Stimulated activated CD4-positive, alpha-beta T cell treated with anti-CD3 and anti-CD28 coated beads, Interleukin-2, amount 100 ng/mL, for 24 hours (primary cell): Measurements from ENCODE around the gene DHX34.
"Not testable (repeated sequence)": the region's sequence is repeated elsewhere in the genome, so short reads cannot be mapped to it uniquely, and the experiment has no call there.

Experiments used
- DNase-seq, 2 donors: peaks; one replicate each; pipeline ENCODE4 v3.0.0-alpha.2; 2020

DHX34 gene, protein sequence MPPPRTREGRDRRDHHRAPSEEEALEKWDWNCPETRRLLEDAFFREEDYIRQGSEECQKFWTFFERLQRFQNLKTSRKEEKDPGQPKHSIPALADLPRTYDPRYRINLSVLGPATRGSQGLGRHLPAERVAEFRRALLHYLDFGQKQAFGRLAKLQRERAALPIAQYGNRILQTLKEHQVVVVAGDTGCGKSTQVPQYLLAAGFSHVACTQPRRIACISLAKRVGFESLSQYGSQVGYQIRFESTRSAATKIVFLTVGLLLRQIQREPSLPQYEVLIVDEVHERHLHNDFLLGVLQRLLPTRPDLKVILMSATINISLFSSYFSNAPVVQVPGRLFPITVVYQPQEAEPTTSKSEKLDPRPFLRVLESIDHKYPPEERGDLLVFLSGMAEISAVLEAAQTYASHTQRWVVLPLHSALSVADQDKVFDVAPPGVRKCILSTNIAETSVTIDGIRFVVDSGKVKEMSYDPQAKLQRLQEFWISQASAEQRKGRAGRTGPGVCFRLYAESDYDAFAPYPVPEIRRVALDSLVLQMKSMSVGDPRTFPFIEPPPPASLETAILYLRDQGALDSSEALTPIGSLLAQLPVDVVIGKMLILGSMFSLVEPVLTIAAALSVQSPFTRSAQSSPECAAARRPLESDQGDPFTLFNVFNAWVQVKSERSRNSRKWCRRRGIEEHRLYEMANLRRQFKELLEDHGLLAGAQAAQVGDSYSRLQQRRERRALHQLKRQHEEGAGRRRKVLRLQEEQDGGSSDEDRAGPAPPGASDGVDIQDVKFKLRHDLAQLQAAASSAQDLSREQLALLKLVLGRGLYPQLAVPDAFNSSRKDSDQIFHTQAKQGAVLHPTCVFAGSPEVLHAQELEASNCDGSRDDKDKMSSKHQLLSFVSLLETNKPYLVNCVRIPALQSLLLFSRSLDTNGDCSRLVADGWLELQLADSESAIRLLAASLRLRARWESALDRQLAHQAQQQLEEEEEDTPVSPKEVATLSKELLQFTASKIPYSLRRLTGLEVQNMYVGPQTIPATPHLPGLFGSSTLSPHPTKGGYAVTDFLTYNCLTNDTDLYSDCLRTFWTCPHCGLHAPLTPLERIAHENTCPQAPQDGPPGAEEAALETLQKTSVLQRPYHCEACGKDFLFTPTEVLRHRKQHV

DNA sequence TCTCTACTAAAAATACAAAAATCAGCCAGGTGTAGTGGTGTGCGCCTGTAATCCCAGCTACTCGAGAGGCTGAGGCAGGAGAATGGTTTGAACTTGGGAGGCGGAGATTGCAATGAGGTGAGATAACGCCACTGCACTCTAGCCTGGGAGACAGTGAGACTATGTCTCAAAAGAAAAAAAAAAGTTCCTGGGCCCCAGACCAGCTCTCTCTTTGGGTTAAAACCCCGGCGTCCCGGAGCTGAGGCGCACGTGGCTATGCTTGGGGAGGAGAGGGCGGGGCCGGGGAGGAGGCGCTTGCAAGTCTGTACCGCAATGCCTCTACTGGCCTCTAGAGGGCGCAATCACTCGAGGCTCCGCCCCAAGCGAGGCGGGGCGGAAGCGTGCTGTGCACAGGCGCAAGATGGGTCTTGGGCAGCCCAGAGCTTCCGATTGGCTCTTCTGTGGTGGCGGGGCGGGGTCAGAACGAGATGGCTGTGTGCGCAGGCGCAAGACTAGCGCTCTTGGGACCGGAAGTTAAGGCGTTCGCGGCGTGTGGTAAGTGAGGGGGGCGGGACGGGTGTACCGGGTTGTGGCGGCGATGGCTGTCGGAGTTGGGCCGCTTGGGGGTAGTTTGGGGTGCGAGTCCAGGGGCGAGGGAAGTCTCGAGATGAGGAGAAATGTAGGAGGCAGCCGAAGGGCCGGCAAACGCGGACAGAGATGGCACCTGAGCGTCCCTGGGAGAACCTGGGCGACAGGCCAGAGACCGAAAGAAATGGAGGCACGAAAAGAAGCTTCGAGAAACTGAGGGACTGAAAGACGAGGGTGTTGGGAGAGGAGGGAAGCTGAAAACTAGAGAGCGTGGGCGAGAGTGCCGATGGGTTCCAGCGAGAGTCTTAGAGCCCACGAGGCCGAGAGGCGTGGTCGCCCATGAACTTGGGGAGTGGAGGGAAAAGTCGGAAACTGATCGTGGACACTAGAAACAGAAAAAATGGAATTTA is at the start of gene DHX34:
Gene DHX34, plus strand, starts transcription at position 497 of the 977 bp plus-strand sequence. CDS start 3,716 bp downstream, outside the sequence.
- peak; percentile 99 for DNase-seq

- not testable (repeated sequence) for DNase-seq
Measured at GRCh38 chr19:47300867-47301266, 48.2 kb upstream of the DHX34 start.

- DNase-seq, result no peak
Measured at GRCh38 chr19:47302249-47302648, 46.9 kb upstream of the DHX34 start.

- no peak for DNase-seq
Measured at GRCh38 chr19:47303966-47304365, 45.1 kb upstream of the DHX34 start.

DNA sequence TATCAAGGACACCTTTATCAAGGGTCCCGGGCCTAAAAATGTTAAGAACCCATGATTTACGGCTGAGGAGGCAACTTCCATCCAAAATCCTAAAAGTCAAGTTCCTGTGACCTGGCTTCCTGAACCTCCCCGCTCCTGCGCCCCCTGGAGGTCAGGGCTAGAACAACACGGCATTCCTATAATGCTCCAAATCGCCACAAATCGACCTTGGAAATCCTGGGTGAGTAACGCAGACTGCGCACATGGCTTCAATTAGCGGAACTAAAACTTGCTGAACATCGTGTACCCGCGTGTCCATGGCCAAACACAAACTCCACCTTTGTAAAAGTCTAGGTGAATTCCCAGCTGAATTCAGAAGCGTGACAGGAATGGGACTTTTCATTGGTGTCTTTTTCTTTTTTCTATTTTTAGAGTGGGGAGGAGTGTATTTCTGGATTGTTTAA is 43.8 kb upstream of the DHX34 start:
- DNase-seq, result peak; percentile 71 to 74

GRCh38 chr19:47306303-47306702 is 42.8 kb upstream of the DHX34 start:
- DNase-seq, result no peak

- DNase-seq, result no peak
Measured at GRCh38 chr19:47309038-47309437, 40.1 kb upstream of the DHX34 start.

GRCh38 chr19:47309608-47310007 is 39.5 kb upstream of the DHX34 start, which contains the start of gene C5AR1:
TSS of gene C5AR1 (plus strand) at chr19:47309861. CDS start at chr19:47309896, 35 bp downstream.
- DNase-seq, result no peak

- no peak for DNase-seq
Measured at GRCh38 chr19:47310323-47310722, 38.8 kb upstream of the DHX34 start.

- DNase-seq, result no peak
Measured at GRCh38 chr19:47310819-47311218, 38.3 kb upstream of the DHX34 start.

- DNase-seq, result no peak
Measured at GRCh38 chr19:47312366-47313006, 36.6 kb upstream of the DHX34 start.

DNA sequence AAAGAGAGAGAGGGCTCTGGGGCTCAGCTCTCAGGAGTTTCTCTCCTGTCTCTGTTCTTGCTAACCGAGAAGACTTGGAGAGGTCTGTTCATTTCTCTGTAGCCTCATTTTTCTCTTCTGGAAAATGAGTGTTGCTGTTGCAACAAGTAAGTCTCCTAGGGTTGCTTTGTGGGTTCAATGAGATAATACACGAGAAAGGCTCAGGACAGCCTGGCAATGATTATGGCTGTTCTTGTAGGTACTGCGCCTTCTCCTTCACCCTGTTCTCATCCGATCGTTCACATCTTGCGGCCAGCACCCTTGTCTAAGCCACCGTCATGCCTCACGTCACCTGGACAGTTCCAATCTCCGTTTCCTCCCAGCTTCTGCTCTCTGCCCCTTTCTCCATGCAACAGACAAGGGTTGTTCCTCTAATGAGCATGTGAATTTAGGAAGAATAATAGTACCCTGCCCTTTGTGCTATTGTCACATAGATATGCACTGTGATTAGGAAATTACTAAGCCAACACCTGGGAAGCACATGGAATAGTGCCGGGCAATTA is 35.3 kb upstream of the DHX34 start:
- no peak for DNase-seq

GRCh38 chr19:47315125-47315821 is 33.8 kb upstream of the DHX34 start:
- DNase-seq, result peak; percentile 14 to 29

- no peak for DNase-seq
Measured at GRCh38 chr19:47316513-47316912, 32.6 kb upstream of the DHX34 start.

DNA sequence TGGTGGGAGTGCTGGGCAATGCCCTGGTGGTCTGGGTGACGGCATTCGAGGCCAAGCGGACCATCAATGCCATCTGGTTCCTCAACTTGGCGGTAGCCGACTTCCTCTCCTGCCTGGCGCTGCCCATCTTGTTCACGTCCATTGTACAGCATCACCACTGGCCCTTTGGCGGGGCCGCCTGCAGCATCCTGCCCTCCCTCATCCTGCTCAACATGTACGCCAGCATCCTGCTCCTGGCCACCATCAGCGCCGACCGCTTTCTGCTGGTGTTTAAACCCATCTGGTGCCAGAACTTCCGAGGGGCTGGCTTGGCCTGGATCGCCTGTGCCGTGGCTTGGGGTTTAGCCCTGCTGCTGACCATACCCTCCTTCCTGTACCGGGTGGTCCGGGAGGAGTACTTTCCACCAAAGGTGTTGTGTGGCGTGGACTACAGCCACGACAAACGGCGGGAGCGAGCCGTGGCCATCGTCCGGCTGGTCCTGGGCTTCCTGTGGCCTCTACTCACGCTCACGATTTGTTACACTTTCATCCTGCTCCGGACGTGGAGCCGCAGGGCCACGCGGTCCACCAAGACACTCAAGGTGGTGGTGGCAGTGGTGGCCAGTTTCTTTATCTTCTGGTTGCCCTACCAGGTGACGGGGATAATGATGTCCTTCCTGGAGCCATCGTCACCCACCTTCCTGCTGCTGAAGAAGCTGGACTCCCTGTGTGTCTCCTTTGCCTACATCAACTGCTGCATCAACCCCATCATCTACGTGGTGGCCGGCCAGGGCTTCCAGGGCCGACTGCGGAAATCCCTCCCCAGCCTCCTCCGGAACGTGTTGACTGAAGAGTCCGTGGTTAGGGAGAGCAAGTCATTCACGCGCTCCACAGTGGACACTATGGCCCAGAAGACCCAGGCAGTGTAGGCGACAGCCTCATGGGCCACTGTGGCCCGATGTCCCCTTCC is 28.9 kb upstream of the DHX34 start:
- DNase-seq, result no peak

GRCh38 chr19:47321630-47322029 is 27.5 kb upstream of the DHX34 start:
- DNase-seq, result no peak

DNA sequence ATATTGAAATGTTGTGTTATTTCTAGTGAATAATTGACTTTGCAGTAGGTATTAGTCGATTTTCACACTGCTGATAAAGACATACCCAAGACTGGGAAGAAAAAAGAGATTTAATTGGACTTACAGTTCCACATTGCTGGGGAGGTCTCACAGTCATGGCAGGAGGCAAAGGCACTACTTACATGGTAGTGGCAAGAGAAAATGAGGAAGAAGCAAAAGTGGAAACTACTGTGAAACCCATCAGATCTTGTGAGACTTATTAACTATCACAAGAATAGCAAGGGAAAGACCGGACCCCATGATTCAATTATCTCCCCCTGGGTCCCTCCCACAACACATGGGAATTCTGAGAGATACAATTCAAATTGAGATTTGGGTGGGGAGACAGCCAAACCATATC is 27.1 kb upstream of the DHX34 start:
- DNase-seq, result no peak

GRCh38 chr19:47323409-47323808 is 25.7 kb upstream of the DHX34 start:
- no peak for DNase-seq

DNA sequence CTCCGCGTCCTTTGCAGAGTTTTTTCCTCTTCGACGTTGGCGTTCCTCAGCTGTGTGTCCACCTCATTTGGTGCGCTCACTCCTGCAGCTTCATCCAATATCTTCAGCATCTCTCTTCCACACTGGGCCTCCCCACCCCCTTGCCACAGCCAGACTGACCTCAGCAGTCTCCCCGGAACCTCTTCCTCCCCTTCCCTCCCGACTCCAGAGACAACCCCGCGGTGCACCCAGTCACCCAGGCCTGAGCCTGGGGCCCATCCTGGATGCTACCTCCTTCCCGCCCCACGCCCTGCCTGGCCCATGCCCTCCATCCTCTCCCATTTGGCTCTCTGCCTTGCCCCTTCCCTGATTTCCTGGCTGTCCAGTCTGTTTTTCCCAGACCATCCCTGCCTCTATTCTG is 25.2 kb upstream of the DHX34 start:
- no peak for DNase-seq
